Type B pancreatic cell (in vitro differentiated cells): Measurements from ENCODE around the gene DIPK1B. TPM values are rescaled to one million over a fixed set of nuclear protein-coding genes. Genes with fewer than 3 reads are reported as not detected.

Source experiments
- DNase-seq: peaks from one replicate; pipeline ENCODE4 v3.0.0; 2021; ENCODE audit warnings: mixed read lengths; ENCODE audit not compliant: unreplicated experiment; ENCODE audit errors: extremely low spot score
- H3K27ac Mint-ChIP-seq: 2 replicates; pipeline ENCODE4 v1.8.0; 2021; ENCODE audit warnings: mild to moderate bottlenecking, mixed read lengths
- H3K27me3 Mint-ChIP-seq: 2 replicates; pipeline ENCODE4 v1.8.0; 2021; ENCODE audit warnings: mixed read lengths
- H3K36me3 Mint-ChIP-seq: 2 replicates; pipeline ENCODE4 v1.8.0; 2021; ENCODE audit warnings: mixed read lengths
- H3K4me1 Mint-ChIP-seq: one replicate; pipeline ENCODE4 v1.8.0; 2021; ENCODE audit warnings: mixed read lengths; ENCODE audit not compliant: unreplicated experiment
- H3K4me3 Mint-ChIP-seq: 2 replicates; pipeline ENCODE4 v1.8.0; 2021; ENCODE audit warnings: mild to moderate bottlenecking, mixed read lengths
- H3K9me3 Mint-ChIP-seq: 2 replicates; pipeline ENCODE4 v1.8.0; 2021; ENCODE audit warnings: mixed read lengths
- CTCF ChIP-seq: fragments of 200-600 bp; sonication (generic); conservative IDR thresholded peaks from 2 replicates; pipeline ENCODE4 v1.5.0; 2021; ENCODE audit warnings: antibody characterized with exemption, mild to moderate bottlenecking
- total RNA-seq: library from RNA; stranded (reverse); gene quantifications from 2 replicates; pipeline ENCODE4 v1.2.1, GENCODE V29; 2021; ENCODE audit warnings: low replicate concordance

The DIPK1B gene
- total RNA-seq, 1 donor from 2014 or later = 48.7 TPM

- Mint-ChIP-seq H3K27ac (peak overlapping the region; percentile 56), H3K9me3 (no peaks in the 10 kb centered on the region), H3K4me3 (peak overlapping the region; percentile 72), H3K4me1 (peaks cover 12% of the 10 kb centered on the region), H3K36me3 (no peaks in the 10 kb centered on the region), H3K27me3 (no peaks in the 10 kb centered on the region)
- TF ChIP-seq CTCF = no peak
- DNase-seq = no peak
These were observed 15.1 kb upstream of the DIPK1B start for GRCh38 chr9:136697146-136697820.

GRCh38 chr9:136697821-136698526 lies 14.4 kb upstream of the DIPK1B start:
- no peaks in the 10 kb centered on the region for H3K27me3 Mint-ChIP-seq
- no peaks in the 10 kb centered on the region for H3K36me3 Mint-ChIP-seq
- peaks cover 10% of the 10 kb centered on the region for H3K4me1 Mint-ChIP-seq
- TF ChIP-seq CTCF = no peak
- H3K4me3 Mint-ChIP-seq = peak overlapping the region; percentile 72
- no peaks in the 10 kb centered on the region for H3K9me3 Mint-ChIP-seq
- DNase-seq = no peak
- peak overlapping the region; percentile 56 for H3K27ac Mint-ChIP-seq

- peaks cover 5% of the 10 kb centered on the region for H3K4me1 Mint-ChIP-seq
- H3K27ac Mint-ChIP-seq = peak overlapping the region; percentile 47
- DNase-seq = no peak
- H3K36me3 Mint-ChIP-seq = no peaks in the 10 kb centered on the region
- TF ChIP-seq CTCF = no peak
- H3K4me3 Mint-ChIP-seq = no peak overlapping the region
- H3K9me3 Mint-ChIP-seq = no peaks in the 10 kb centered on the region
- no peaks in the 10 kb centered on the region for H3K27me3 Mint-ChIP-seq
These were observed 13.6 kb upstream of the DIPK1B start for GRCh38 chr9:136698635-136699246.

GRCh38 chr9:136700304-136700703 lies 12.1 kb upstream of the DIPK1B start:
- Mint-ChIP-seq H3K4me3 (no peak overlapping the region), H3K9me3 (no peaks in the 10 kb centered on the region), H3K27me3 (no peaks in the 10 kb centered on the region), H3K27ac (no peak overlapping the region), H3K4me1 (peaks cover 5% of the 10 kb centered on the region), H3K36me3 (no peaks in the 10 kb centered on the region)
- no peak for TF ChIP-seq CTCF
- no peak for DNase-seq

- Mint-ChIP-seq H3K9me3 (no peaks in the 10 kb centered on the region), H3K27me3 (no peaks in the 10 kb centered on the region), H3K4me3 (no peak overlapping the region), H3K27ac (no peak overlapping the region), H3K4me1 (peaks cover 5% of the 10 kb centered on the region), H3K36me3 (no peaks in the 10 kb centered on the region)
- no peak for DNase-seq
- TF ChIP-seq CTCF = no peak
These were observed 11.3 kb upstream of the DIPK1B start for GRCh38 chr9:136700959-136701667.
